Body of pancreas (tissue), 4 donors: ENCODE data around the gene LINC00632. TPM values are rescaled to one million over a fixed set of nuclear protein-coding genes. Genes with fewer than 3 reads are reported as not detected.

Source experiments
- ATAC-seq: fragments of 150-250 bp; one replicate; pipeline ENCODE4 v1.9.1; 2016
- DNase-seq, 4 donors: peaks; one replicate each; pipeline ENCODE4 v3.0.0-alpha.2; 2019
- H3K27ac ChIP-seq, 4 donors: fragments of 200-600 bp; sonication (generic); 1 replicate in 3 of 4; 2 replicates in 1 of 4; pipeline versions ENCODE4 v1.5.1 to v1.6.1; 2016 to 2019; ENCODE audit warnings: mild to moderate bottlenecking in 1 of 4, mixed read lengths in 1 of 4, moderate library complexity in 1 of 4
- H3K27me3 ChIP-seq, 2 donors: fragments of 200-600 bp; sonication (generic); one replicate each; pipeline ENCODE4 v1.6.0; 2016; ENCODE audit warnings: mild to moderate bottlenecking in 1 of 2
- H3K36me3 ChIP-seq, 2 donors: fragments of 200-600 bp; sonication (generic); replicated peaks in 1 of 2; 2 replicates each; pipeline ENCODE4 v1.5.1; 2016; ENCODE audit warnings: low read depth in 2 of 2; ENCODE audit not compliant: insufficient read depth in 1 of 2
- H3K4me1 ChIP-seq: fragments of 200-600 bp; sonication (generic); one replicate; pipeline ENCODE4 v1.6.0; 2016
- H3K4me3 ChIP-seq, 2 donors: fragments of 200-600 bp; sonication (generic); 1 replicate in 1 of 2; 2 replicates in 1 of 2; pipeline ENCODE4 v1.5.1; 2016 to 2019
- H3K9me3 ChIP-seq, 3 donors: fragments of 200-600 bp; sonication (generic); 1 replicate in 2 of 3; 2 replicates in 1 of 3; pipeline ENCODE4 v1.5.1; 2016
- POLR2A ChIP-seq, 3 donors: fragments of 450-650 bp; IDR thresholded peaks; one replicate each; pipeline ENCODE4 v1.6.1; 2016; ENCODE audit warnings: antibody characterized with exemption in 3 of 3, mild to moderate bottlenecking in 2 of 3
- WGBS, 2 donors: methylation state at CpG; one replicate each; pipeline ENCODE4 v1.1.5; 2017; 5-methylcytosine and 5-hydroxymethylcytosine counted together
- intact Hi-C: fragments of 100-400 bp; cut with DNase I; formaldehyde crosslinking; loops from one replicate; pipeline ENCODE4 v1.15.1; 2023
- total RNA-seq, 2 donors: library from RNA; depleted of rRNA; stranded (reverse); fragments of >200 nt; gene quantifications; one replicate each; pipeline ENCODE4 v1.1.0, GENCODE V29; 2016
- TF ChIP-seq, protein P1 (sequence below), 7 experiments: fragments of 450-650 bp in 4 of 7; fragments of 200-600 bp in 3 of 7; sonication (generic) in 3 of 7; IDR thresholded peaks; one replicate each; pipeline ENCODE4 v1.5.1; 2016 to 2019; ENCODE audit warnings: antibody characterized with exemption in 7 of 7

LINC00632 gene
- total RNA-seq, 2 donors from 2014 or later, result 7.8 to 88.3 TPM

DNA sequence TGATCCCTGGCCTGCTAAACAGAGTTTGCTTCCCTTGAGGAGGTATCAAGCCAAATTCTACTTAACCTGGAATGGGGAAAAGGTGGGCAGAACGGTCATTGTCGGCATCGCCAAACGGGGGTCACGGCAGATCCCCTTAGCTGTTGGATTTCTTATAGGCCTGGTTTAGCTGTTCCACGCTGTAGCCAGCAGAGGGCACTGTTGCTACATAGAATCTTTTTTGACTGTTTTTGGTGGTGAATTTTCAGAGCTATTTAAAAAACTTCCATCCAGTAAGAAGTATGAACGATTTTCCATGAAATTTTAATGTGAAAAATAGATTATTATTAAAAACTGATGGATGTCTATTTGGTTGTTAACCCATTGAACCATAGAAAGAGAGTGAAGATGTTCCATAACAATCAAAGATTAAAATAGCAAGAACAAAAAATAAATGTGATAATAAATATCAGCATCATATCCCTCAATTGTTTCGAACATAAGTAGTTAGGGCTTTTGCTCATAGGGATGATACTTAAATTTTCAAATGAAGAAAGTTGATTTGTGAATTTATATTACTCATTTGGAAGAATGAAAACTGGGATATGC is 56.6 kb downstream of the LINC00632 start:
- ATAC-seq (no peak), DNase-seq (peak; percentile 26 to 63 (median 38))
- intact Hi-C loops, result no loop called here
- Histone ChIP-seq H3K4me3 (no peak overlapping the region), H3K36me3 (no peaks in the 10 kb centered on the region), H3K9me3 (no peaks in the 10 kb centered on the region), H3K27ac (no peak overlapping the region), H3K4me1 (no peaks in the 10 kb centered on the region), H3K27me3 (no peaks in the 10 kb centered on the region)
- TF ChIP-seq, protein P1, sequence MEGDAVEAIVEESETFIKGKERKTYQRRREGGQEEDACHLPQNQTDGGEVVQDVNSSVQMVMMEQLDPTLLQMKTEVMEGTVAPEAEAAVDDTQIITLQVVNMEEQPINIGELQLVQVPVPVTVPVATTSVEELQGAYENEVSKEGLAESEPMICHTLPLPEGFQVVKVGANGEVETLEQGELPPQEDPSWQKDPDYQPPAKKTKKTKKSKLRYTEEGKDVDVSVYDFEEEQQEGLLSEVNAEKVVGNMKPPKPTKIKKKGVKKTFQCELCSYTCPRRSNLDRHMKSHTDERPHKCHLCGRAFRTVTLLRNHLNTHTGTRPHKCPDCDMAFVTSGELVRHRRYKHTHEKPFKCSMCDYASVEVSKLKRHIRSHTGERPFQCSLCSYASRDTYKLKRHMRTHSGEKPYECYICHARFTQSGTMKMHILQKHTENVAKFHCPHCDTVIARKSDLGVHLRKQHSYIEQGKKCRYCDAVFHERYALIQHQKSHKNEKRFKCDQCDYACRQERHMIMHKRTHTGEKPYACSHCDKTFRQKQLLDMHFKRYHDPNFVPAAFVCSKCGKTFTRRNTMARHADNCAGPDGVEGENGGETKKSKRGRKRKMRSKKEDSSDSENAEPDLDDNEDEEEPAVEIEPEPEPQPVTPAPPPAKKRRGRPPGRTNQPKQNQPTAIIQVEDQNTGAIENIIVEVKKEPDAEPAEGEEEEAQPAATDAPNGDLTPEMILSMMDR (IDR thresholded peaks at IDR 0.05), result peak; percentile 48 to 68 (median 62)
- TF ChIP-seq POLR2A (IDR thresholded peaks at IDR 0.05), result no peak
- 6 to 7% methylated on average over 8 of the region's 8 CpGs for WGBS, 2 donors

DNA sequence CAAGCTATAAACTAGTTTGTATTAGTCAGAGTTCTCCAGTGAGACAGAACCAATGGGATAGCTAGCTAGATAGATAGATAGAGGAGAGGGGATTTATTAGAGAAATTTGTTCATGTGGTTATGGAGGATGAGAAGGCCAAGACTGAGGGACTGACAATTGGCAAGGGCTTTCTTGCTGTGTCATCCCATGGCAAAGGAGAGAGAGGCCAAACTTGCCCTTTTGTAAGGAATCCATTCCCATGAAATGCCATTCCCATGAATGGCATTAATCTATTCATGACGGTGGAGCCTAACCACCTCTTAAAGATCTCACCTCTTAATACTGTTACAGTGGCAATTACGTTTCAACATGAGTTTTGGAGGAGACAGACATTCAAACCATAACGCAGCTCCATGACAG is 58.1 kb downstream of the LINC00632 start:
- Histone ChIP-seq H3K9me3 (no peaks in the 10 kb centered on the region), H3K4me1 (no peaks in the 10 kb centered on the region), H3K27ac (no peak overlapping the region), H3K36me3 (no peaks in the 10 kb centered on the region), H3K27me3 (no peaks in the 10 kb centered on the region), H3K4me3 (no peak overlapping the region)
- ATAC-seq (no peak), DNase-seq (no peak)
- WGBS, 2 donors, result 54 to 61% methylated on average over 3 of the region's 3 CpGs
- TF ChIP-seq, protein P1 (IDR thresholded peaks at IDR 0.05), result no peak
- no peak for TF ChIP-seq POLR2A (IDR thresholded peaks at IDR 0.05)
- intact Hi-C loops, result no loop called here

DNA sequence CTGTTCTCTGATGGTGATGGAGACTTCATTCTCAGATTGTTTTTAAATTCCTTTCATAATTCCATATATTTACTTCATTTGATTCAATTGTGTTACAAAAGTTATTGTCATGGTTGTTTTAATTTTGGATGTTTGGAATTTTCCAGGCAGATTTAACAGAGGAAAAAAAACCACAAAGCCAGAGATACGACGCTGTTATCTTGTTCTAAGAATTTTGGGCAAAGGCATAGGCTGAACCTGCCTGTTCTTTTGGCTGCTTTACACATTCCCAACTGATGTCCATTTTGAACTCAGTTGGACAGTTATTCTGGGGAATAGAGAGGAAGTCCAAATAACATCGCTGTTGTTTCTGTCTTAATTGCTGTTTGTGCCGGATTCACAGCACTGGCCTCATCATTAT is 65.7 kb downstream of the LINC00632 start:
- Histone ChIP-seq H3K4me1 (no peaks in the 10 kb centered on the region), H3K36me3 (no peaks in the 10 kb centered on the region), H3K4me3 (no peak overlapping the region), H3K9me3 (no peaks in the 10 kb centered on the region), H3K27ac (no peak overlapping the region), H3K27me3 (no peaks in the 10 kb centered on the region)
- no peak for TF ChIP-seq POLR2A (IDR thresholded peaks at IDR 0.05)
- TF ChIP-seq, protein P1 (IDR thresholded peaks at IDR 0.05), result no peak
- intact Hi-C loops, result no loop called here
- no peak for DNase-seq
- no peak for ATAC-seq
- WGBS, 2 donors, result 71 to 90% methylated on average over 4 of the region's 4 CpGs

DNA sequence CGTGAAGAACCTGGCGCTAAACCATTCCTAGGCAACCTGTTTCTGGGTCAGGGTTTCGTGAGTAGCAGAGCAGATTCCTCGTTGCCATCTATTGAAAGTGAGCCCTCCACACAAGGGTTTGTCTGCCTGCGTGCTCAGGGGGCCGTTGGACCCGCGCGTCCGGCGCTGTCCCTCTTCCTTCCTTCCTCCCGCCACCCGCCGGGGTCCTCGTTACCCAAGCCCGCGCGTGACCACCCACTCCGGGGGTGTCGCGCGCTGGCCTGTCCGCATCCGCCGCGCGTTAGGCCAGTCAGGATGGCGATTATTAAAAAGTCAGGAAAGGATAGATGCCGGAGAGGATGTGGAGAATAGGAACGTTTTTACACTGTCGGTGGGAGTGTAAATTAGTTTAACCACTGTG is 66.8 kb downstream of the LINC00632 start:
- Histone ChIP-seq H3K36me3 (no peaks in the 10 kb centered on the region), H3K27me3 (no peaks in the 10 kb centered on the region), H3K27ac (no peak overlapping the region), H3K4me1 (no peaks in the 10 kb centered on the region), H3K9me3 (no peaks in the 10 kb centered on the region), H3K4me3 (no peak overlapping the region)
- 85 to 93% methylated on average over 12 to 26 of the region's 31 CpGs for WGBS, 2 donors
- ATAC-seq (no peak), DNase-seq (no peak)
- intact Hi-C loops, result no loop called here
- TF ChIP-seq POLR2A (IDR thresholded peaks at IDR 0.05), result no peak
- TF ChIP-seq, protein P1 (IDR thresholded peaks at IDR 0.05), result no peak

DNA sequence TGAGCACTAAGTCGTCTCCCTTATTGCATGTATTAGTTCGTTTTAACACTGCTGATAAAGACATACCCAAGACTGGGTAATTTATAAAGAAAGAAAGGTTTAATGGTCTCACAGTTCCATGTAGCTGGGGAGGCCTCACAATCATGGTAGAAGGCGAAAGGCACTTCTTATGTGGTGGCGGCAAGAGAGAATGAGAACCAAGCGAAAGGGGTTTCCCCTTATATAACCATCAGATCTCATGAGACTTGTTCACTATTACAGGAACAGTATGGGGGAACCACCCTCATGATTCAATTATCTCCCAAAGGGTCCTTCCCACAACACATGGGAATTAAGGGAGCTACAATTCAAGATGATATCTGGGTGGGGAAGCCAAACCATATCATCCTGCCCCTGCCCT is 85.1 kb downstream of the LINC00632 start:
- Histone ChIP-seq H3K27ac (no peak overlapping the region), H3K4me1 (no peaks in the 10 kb centered on the region), H3K4me3 (no peak overlapping the region), H3K27me3 (no peaks in the 10 kb centered on the region), H3K36me3 (no peaks in the 10 kb centered on the region), H3K9me3 (no peaks in the 10 kb centered on the region)
- ATAC-seq (no peak), DNase-seq (no peak)
- no peak for TF ChIP-seq POLR2A (IDR thresholded peaks at IDR 0.05)
- TF ChIP-seq, protein P1 (IDR thresholded peaks at IDR 0.05), result no peak
- intact Hi-C loops, result no loop called here
- 55 to 69% methylated on average over 5 of the region's 5 CpGs for WGBS, 2 donors
